B cell (primary cell): ENCODE measurements around the gene AGAP1. TPM values are rescaled to one million over a fixed set of nuclear protein-coding genes. Genes with fewer than 3 reads are reported as not detected.

Source experiments
- ATAC-seq: fragments of 200-7000 bp; cut with Tn5 transposase; one replicate; pipeline ENCODE4 v1.10.0; 2021; ENCODE audit warnings: low read depth, mild to moderate bottlenecking, moderate number of reproducible peaks, moderate library complexity
- CTCF ChIA-PET: fragments of 350-600 bp; sonication (Branson Sonifier 250); formaldehyde crosslinking; loops from one replicate; lab custom pipeline; 2021; ENCODE audit warnings: antibody characterized with exemption, inconsistent platforms; lab: Charles Lee
- POLR2A ChIA-PET: fragments of 350-600 bp; sonication (Branson Sonifier 250); formaldehyde crosslinking; loops from one replicate; lab custom pipeline; 2021; ENCODE audit warnings: antibody characterized with exemption; lab: Charles Lee
- DNase-seq: peaks from one replicate; pipeline ENCODE4 v3.0.0; 2013
- H2AFZ ChIP-seq: 2 replicates; pipeline ENCODE4 v1.6.1; 2012; ENCODE audit warnings: mild to moderate bottlenecking, low read depth, low read length; ENCODE audit not compliant: insufficient read depth, poor library complexity, severe bottlenecking
- H3K27ac ChIP-seq, 2 donors: 1 replicate in 1 of 2; 2 replicates in 1 of 2; pipeline ENCODE4 v1.5.1; 2012 to 2013; ENCODE audit warnings: low read length in 2 of 2, mild to moderate bottlenecking in 2 of 2, moderate library complexity in 1 of 2
- H3K27me3 ChIP-seq, 4 experiments: fragments of 200-600 bp in 1 of 4; sonication (generic) in 1 of 4; replicated peaks in 1 of 4; 1 replicate in 2 of 4; 2 replicates in 2 of 4; pipeline versions ENCODE4 v1.6.1 to v1.7.0; 2013 to 2016; ENCODE audit warnings: low read length in 3 of 4, mild to moderate bottlenecking in 2 of 4, mixed read lengths in 1 of 4, moderate library complexity in 1 of 4; ENCODE audit not compliant: insufficient read depth in 4 of 4, control insufficient read depth in 3 of 4; ENCODE audit errors: control extremely low read depth in 1 of 4
- H3K36me3 ChIP-seq, 2 experiments: replicated peaks in 1 of 2; 1 replicate in 1 of 2; 2 replicates in 1 of 2; pipeline versions ENCODE4 v1.6.1 to v1.7.1; 2013; ENCODE audit warnings: low read length in 1 of 2; ENCODE audit not compliant: insufficient read depth in 2 of 2, control insufficient read depth in 1 of 2; ENCODE audit errors: control extremely low read depth in 1 of 2, extremely low read depth in 1 of 2
- H3K4me1 ChIP-seq, 2 donors: fragments of 200-600 bp in 1 of 2; sonication (generic) in 1 of 2; 1 replicate in 1 of 2; 2 replicates in 1 of 2; pipeline versions ENCODE4 v1.5.1 to v1.6.1; 2013 to 2017; ENCODE audit warnings: low read length in 2 of 2; ENCODE audit not compliant: control insufficient read depth in 2 of 2, insufficient read depth in 2 of 2
- H3K4me2 ChIP-seq: replicated peaks from 2 replicates; pipeline ENCODE3; 2012; ENCODE audit warnings: mild to moderate bottlenecking, low read depth, low read length; ENCODE audit not compliant: poor library complexity, severe bottlenecking
- H3K4me3 ChIP-seq, 5 experiments: fragments of 200-600 bp in 1 of 5; sonication (generic) in 1 of 5; 1 replicate in 3 of 5; 2 replicates in 2 of 5; pipeline versions ENCODE4 v1.5.1 to v1.7.0; 2011 to 2016; ENCODE audit warnings: low read length in 4 of 5, mild to moderate bottlenecking in 4 of 5, low read depth in 2 of 5, control low read depth in 1 of 5, moderate library complexity in 1 of 5; ENCODE audit not compliant: insufficient read depth in 1 of 5; ENCODE audit errors: control extremely low read depth in 1 of 5, extremely low read depth in 1 of 5
- H3K79me2 ChIP-seq: fragments of 200-600 bp; sonication (generic); one replicate; pipeline ENCODE4 v1.6.0; 2016; ENCODE audit warnings: low read length; ENCODE audit not compliant: control insufficient read depth, insufficient read depth
- H3K9ac ChIP-seq: fragments of 200-600 bp; sonication (generic); 2 replicates; pipeline ENCODE4 v1.6.1; 2017; ENCODE audit warnings: mild to moderate bottlenecking, low read length, moderate library complexity
- H3K9me3 ChIP-seq, 3 donors: one replicate each; pipeline versions ENCODE4 v1.6.1 to v1.7.1; 2013; ENCODE audit warnings: low read length in 2 of 3; ENCODE audit not compliant: control insufficient read depth in 2 of 3, insufficient read depth in 1 of 3; ENCODE audit errors: control extremely low read depth in 1 of 3
- H4K20me1 ChIP-seq: 2 replicates; pipeline ENCODE4 v1.6.0; 2012; ENCODE audit warnings: mild to moderate bottlenecking, low read length; ENCODE audit not compliant: insufficient read depth, control insufficient read depth, poor library complexity, severe bottlenecking
- H3K27ac Mint-ChIP-seq: one replicate; pipeline ENCODE4 v1.8.0; 2021; ENCODE audit warnings: mixed read lengths
- H3K27me3 Mint-ChIP-seq: one replicate; pipeline ENCODE4 v1.8.0; 2021; ENCODE audit warnings: mixed read lengths
- H3K4me1 Mint-ChIP-seq: one replicate; pipeline ENCODE4 v1.8.0; 2021; ENCODE audit warnings: mixed read lengths
- H3K4me3 Mint-ChIP-seq: one replicate; pipeline ENCODE4 v1.8.0; 2021; ENCODE audit warnings: mixed read lengths
- H3K9me3 Mint-ChIP-seq: one replicate; pipeline ENCODE4 v1.8.0; 2022; ENCODE audit warnings: mixed read lengths; ENCODE audit not compliant: insufficient read depth
- CTCF ChIP-seq: fragments of 200-600 bp; IDR thresholded peaks from one replicate; pipeline ENCODE4 v1.8.0; 2022; ENCODE audit warnings: antibody characterized with exemption, mild to moderate bottlenecking
- EZH2 ChIP-seq: IDR thresholded peaks from 2 replicates; pipeline ENCODE4 v1.6.1; 2012; ENCODE audit warnings: borderline replicate concordance, low read depth, mild to moderate bottlenecking, moderate library complexity, low read length; ENCODE audit not compliant: insufficient read depth, poor library complexity, severe bottlenecking
- WGBS: methylation state at CpG from one replicate; pipeline ENCODE4 v1.1.5; 2013; ENCODE audit warnings: missing lambda C conversion rate; ENCODE audit not compliant: insufficient coverage; 5-methylcytosine and 5-hydroxymethylcytosine counted together
- intact Hi-C: fragments of 100-400 bp; cut with micrococcal nuclease; formaldehyde crosslinking; loops from one replicate; pipeline ENCODE4 v1.10.0; 2022
- polyA plus RNA-seq: library from polyadenylated mRNA; depleted of rRNA; stranded (reverse); fragments of >200 nt; gene quantifications from 2 replicates; pipeline ENCODE4 v1.2.3, GENCODE V29; 2012
- total RNA-seq, 2 donors: library from RNA; stranded (reverse); fragments of 120-200 nt in 1 of 2; gene quantifications; 1 replicate in 1 of 2; 2 replicates in 1 of 2; pipeline versions ENCODE4 v1.2.3 to v1.2.4, GENCODE V29; 2013 to 2022

AGAP1 gene
- total and polyA plus RNA-seq, 2 donors (not counting 1 experiment from before 2014, with no cell fraction given): 0.01 TPM; not detected in 1

- Histone ChIP-seq H3K4me1 (no peaks in the 10 kb centered on the region), H3K9me3 (no peaks in the 10 kb centered on the region), H3K27me3 (no peaks in the 10 kb centered on the region), H2AFZ (no peak overlapping the region), H3K27ac (no peak overlapping the region), H3K36me3 (no peaks in the 10 kb centered on the region), H3K79me2 (no peaks in the 10 kb centered on the region), H3K4me3 (no peak overlapping the region), H3K9ac (no peak overlapping the region), H4K20me1 (no peaks in the 10 kb centered on the region), H3K4me2 (no peak overlapping the region)
- Mint-ChIP-seq H3K4me3 (no peak overlapping the region), H3K9me3 (no peaks in the 10 kb centered on the region), H3K27me3 (peaks cover 5% of the 10 kb centered on the region), H3K4me1 (no peaks in the 10 kb centered on the region), H3K27ac (no peak overlapping the region)
- intact Hi-C loops: no loop called here
- ATAC-seq (no peak), DNase-seq (no peak)
- ChIA-PET POLR2A (no interaction called here), CTCF (no interaction called here)
- WGBS: 83% methylated on average over 6 of the region's 7 CpGs
- TF ChIP-seq EZH2 (no peak), CTCF (no peak)
Observed at GRCh38 chr2:235582729-235583128, 88.9 kb downstream of the AGAP1 start.

- no peak for ATAC-seq
- Histone ChIP-seq H3K79me2 (no peaks in the 10 kb centered on the region), H3K4me3 (no peak overlapping the region), H3K4me2 (no peak overlapping the region), H3K27me3 (no peaks in the 10 kb centered on the region), H3K36me3 (no peaks in the 10 kb centered on the region), H2AFZ (no peak overlapping the region), H3K9me3 (no peaks in the 10 kb centered on the region), H3K4me1 (no peaks in the 10 kb centered on the region), H3K27ac (no peak overlapping the region), H4K20me1 (no peaks in the 10 kb centered on the region), H3K9ac (no peak overlapping the region)
- TF ChIP-seq EZH2: no peak
- TF ChIP-seq CTCF: no peak
- ChIA-PET CTCF (no interaction called here), POLR2A (no interaction called here)
- no peak overlapping the region for H3K27ac Mint-ChIP-seq
- H3K4me1 Mint-ChIP-seq: no peaks in the 10 kb centered on the region
- H3K9me3 Mint-ChIP-seq: no peaks in the 10 kb centered on the region
- intact Hi-C loops: no loop called here
- 92% methylated on average over 3 of the region's 6 CpGs for WGBS
- peaks cover 5% of the 10 kb centered on the region for H3K27me3 Mint-ChIP-seq
- no peak overlapping the region for H3K4me3 Mint-ChIP-seq
- no peak for DNase-seq
Observed at GRCh38 chr2:235583144-235583543, 89.3 kb downstream of the AGAP1 start.
